ENCODE results near the gene GOLGA6D. TPM values are rescaled to one million over a fixed set of nuclear protein-coding genes. Genes with fewer than 3 reads are reported as not detected.
"Not testable (repeated sequence)": the region's sequence is repeated elsewhere in the genome, so short reads cannot be mapped to it uniquely, and the experiment has no call there.

Gene GOLGA6D
- total RNA-seq, 1 experiment from 2014 or later = not detected

- CTCF ChIA-PET = no interaction called here
- Mint-ChIP-seq H3K27me3 (ENCODE audit: insufficient read depth, unreplicated experiment) (peaks cover 61% of the 10 kb centered on the region), H3K27ac (ENCODE audit: low read depth, unreplicated experiment) (no peak overlapping the region), H3K4me1 (ENCODE audit: insufficient read depth, unreplicated experiment) (no peaks in the 10 kb centered on the region), H3K4me3 (ENCODE audit: unreplicated experiment) (no peak overlapping the region), H3K36me3 (ENCODE audit: insufficient read depth, unreplicated experiment) (no peaks in the 10 kb centered on the region), H3K9me3 (ENCODE audit: unreplicated experiment) (no peaks in the 10 kb centered on the region)
- intact Hi-C loops (cut with micrococcal nuclease) = no loop called here
- POLR2A ChIA-PET = no interaction called here
- TF ChIP-seq CTCF (IDR thresholded peaks at IDR 0.05; ENCODE audit: unreplicated experiment) = no peak
- BruUV-seq (replicated peaks) = no TSS peak
- no peak for DNase-seq (ENCODE audit: unreplicated experiment)
Measured at GRCh38 chr15:75235760-75236729, 46.6 kb upstream of the GOLGA6D start.

- BruUV-seq (replicated peaks) = no TSS peak
- peaks cover 5% of the 10 kb centered on the region for H3K36me3 Mint-ChIP-seq (ENCODE audit: insufficient read depth, unreplicated experiment)
- H3K4me1 Mint-ChIP-seq (ENCODE audit: insufficient read depth, unreplicated experiment) = no peaks in the 10 kb centered on the region
- POLR2A ChIA-PET = no interaction called here
- CTCF ChIA-PET = no interaction called here
- no peak overlapping the region for H3K4me3 Mint-ChIP-seq (ENCODE audit: unreplicated experiment)
- peaks cover 47% of the 10 kb centered on the region for H3K27me3 Mint-ChIP-seq (ENCODE audit: insufficient read depth, unreplicated experiment)
- intact Hi-C loops (cut with micrococcal nuclease) = no loop called here
- no peak for TF ChIP-seq CTCF (IDR thresholded peaks at IDR 0.05; ENCODE audit: unreplicated experiment)
- H3K27ac Mint-ChIP-seq (ENCODE audit: low read depth, unreplicated experiment) = no peak overlapping the region
- no peak for DNase-seq (ENCODE audit: unreplicated experiment)
- H3K9me3 Mint-ChIP-seq (ENCODE audit: unreplicated experiment) = no peaks in the 10 kb centered on the region
Measured at GRCh38 chr15:75237316-75237982, 45.2 kb upstream of the GOLGA6D start.

- no peak for DNase-seq (ENCODE audit: unreplicated experiment)
- Mint-ChIP-seq H3K36me3 (ENCODE audit: insufficient read depth, unreplicated experiment) (peaks cover 5% of the 10 kb centered on the region), H3K4me3 (ENCODE audit: unreplicated experiment) (no peak overlapping the region), H3K27ac (ENCODE audit: low read depth, unreplicated experiment) (no peak overlapping the region), H3K9me3 (ENCODE audit: unreplicated experiment) (no peaks in the 10 kb centered on the region), H3K4me1 (ENCODE audit: insufficient read depth, unreplicated experiment) (no peaks in the 10 kb centered on the region), H3K27me3 (ENCODE audit: insufficient read depth, unreplicated experiment) (peaks cover 40% of the 10 kb centered on the region)
- intact Hi-C loops (cut with micrococcal nuclease) = no loop called here
- POLR2A ChIA-PET = interaction anchor here (0.5 to 0.7 kb wide), 3 partner anchors 11 to 1088 kb away, joined by 3 read pairs; no protein-coding TSS in a partner anchor
- BruUV-seq (replicated peaks) = no TSS peak
- CTCF ChIA-PET = no interaction called here
- TF ChIP-seq CTCF (IDR thresholded peaks at IDR 0.05; ENCODE audit: unreplicated experiment) = no peak
Measured at GRCh38 chr15:75238150-75238549, 44.5 kb upstream of the GOLGA6D start.

- H3K4me1 Mint-ChIP-seq (ENCODE audit: insufficient read depth, unreplicated experiment); BruUV-seq (replicated peaks); intact Hi-C loops (cut with micrococcal nuclease); DNase-seq (ENCODE audit: unreplicated experiment); H3K27ac Mint-ChIP-seq (ENCODE audit: low read depth, unreplicated experiment); H3K9me3 Mint-ChIP-seq (ENCODE audit: unreplicated experiment); CTCF ChIA-PET; POLR2A ChIA-PET; H3K4me3 Mint-ChIP-seq (ENCODE audit: unreplicated experiment); H3K36me3 Mint-ChIP-seq (ENCODE audit: insufficient read depth, unreplicated experiment): not testable (repeated sequence)
- H3K27me3 Mint-ChIP-seq (ENCODE audit: insufficient read depth, unreplicated experiment) = peaks cover 54% of the 10 kb centered on the region
Measured at GRCh38 chr15:75245741-75246140, 36.9 kb upstream of the GOLGA6D start.

GRCh38 chr15:75248991-75249390 lies 33.6 kb upstream of the GOLGA6D start:
- H3K4me3 Mint-ChIP-seq (ENCODE audit: unreplicated experiment); H3K27ac Mint-ChIP-seq (ENCODE audit: low read depth, unreplicated experiment); intact Hi-C loops (cut with micrococcal nuclease); H3K4me1 Mint-ChIP-seq (ENCODE audit: insufficient read depth, unreplicated experiment); H3K9me3 Mint-ChIP-seq (ENCODE audit: unreplicated experiment); H3K36me3 Mint-ChIP-seq (ENCODE audit: insufficient read depth, unreplicated experiment); BruUV-seq (replicated peaks); DNase-seq (ENCODE audit: unreplicated experiment): not testable (repeated sequence)
- POLR2A ChIA-PET = interaction anchor here (0.6 kb wide), 1 partner anchor 10 kb away, joined by 6 read pairs; no protein-coding TSS in a partner anchor
- H3K27me3 Mint-ChIP-seq (ENCODE audit: insufficient read depth, unreplicated experiment) = peaks cover 79% of the 10 kb centered on the region
- CTCF ChIA-PET = interaction anchor here (0.6 to 1.7 kb wide), 3 partner anchors 193 to 289 kb away, joined by 3 to 7 read pairs (median 5); no protein-coding TSS in a partner anchor
